Heart left ventricle (tissue), 13 donors: ENCODE results near the gene CLSTN3.

ENCODE experiments used
- CTCF ChIP-seq, 12 donors: fragments of 200-600 bp; sonication (generic) in 4 of 12; IDR thresholded peaks; one replicate each; pipeline versions ENCODE4 v1.5.0 to v1.8.0; 2018 to 2022; ENCODE audit warnings: antibody characterized with exemption in 12 of 12, mild to moderate bottlenecking in 5 of 12
- POLR2A ChIP-seq, 2 donors: fragments of 450-650 bp; IDR thresholded peaks; one replicate each; pipeline ENCODE4 v1.6.1; 2017; ENCODE audit warnings: antibody characterized with exemption in 2 of 2, mild to moderate bottlenecking in 2 of 2, moderate library complexity in 2 of 2
- donor health status: ischemic (EF 13 %, LVEDD 7.1; RV severe dilation, severe dysfunction).
- donor health status: DM: no; HTN: yes; CAD: no.
- donor health status: DM: no; HTN: no; CAD: no.
- donor health status: ischemic (EF 25% LVEDD 6.9; RV normal size, moderate dysfunction).
- donor health status: ischemic (EF 25% LVEDD 5.7; RV mildly dilated, moderate dysfunction).
- donor health status: ischemic (EF 35%, LVEDD 5.7; RV mildly dilated, moderate dysfunction).
- donor health status: nonischemic (EF 11% LVEDD 7.7; RV severe dilation, severe dysfunction).
- donor health status: DM: yes; HTN: yes; CAD: no.
- donor health status: PGD.
- donor health status: ischemic (EF 29% LVEDD 5.4; RV normal size, mild dysfunction).
- donor health status: nonischemic (EF 23%, LVEDD 6.1; RV moderate dilation, normal function).

- TF ChIP-seq CTCF (IDR thresholded peaks at IDR 0.05) (peak; percentile 34 to 70 (median 53)), POLR2A (IDR thresholded peaks at IDR 0.05) (peak in 1 of 2 donors; percentile 5)
These were observed 58.6 kb downstream of the CLSTN3 start for GRCh38 chr12:7188562-7189397.
